CD4-positive, alpha-beta T cell treated with Interleukin-15 for 1 hour (primary cell): Measurements from ENCODE around the gene SIX5.
"Not testable (repeated sequence)": the region's sequence is repeated elsewhere in the genome, so short reads cannot be mapped to it uniquely, and the experiment has no call there.

ENCODE experiments used
- DNase-seq: peaks from one replicate; pipeline ENCODE4 v3.0.0-alpha.2; 2020

The SIX5 gene

DNA sequence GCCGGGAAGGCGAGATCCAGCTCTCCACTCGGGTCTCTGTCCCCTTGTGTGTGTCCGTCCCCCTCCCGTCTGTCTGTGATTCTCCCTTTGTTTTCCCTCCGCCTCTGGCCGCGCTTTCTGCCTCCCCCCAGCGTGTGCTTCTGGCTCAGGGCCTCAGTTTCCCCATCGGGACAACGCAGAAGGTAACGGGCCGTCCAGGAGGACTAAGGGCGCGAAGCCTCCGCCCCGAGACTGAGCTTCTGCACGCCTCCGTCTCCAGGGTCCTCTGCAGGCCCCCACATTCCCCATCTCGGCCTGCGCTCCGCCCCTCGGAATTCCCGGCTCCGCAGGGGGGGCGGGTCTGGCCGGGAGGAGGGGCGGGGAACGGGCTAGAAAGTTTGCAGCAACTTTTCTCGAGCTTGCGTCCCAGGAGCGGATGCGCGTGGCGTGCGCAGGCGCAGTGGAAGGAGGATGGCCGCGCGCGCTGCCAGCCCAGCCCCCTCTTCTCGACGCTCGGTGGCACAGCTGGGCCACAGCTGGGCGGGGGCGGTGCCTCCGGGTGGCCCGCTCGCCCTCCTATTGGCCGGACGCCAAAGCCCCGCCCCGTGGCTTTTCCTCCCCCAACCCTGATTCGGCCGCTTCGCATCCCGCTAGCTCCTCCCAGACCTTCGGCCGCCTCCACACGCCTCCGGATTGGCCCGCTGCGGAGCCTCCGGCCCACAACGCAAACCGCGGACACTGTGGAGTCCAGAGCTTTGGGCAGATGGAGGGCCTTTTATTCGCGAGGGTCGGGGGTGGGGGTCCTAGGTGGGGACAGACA is at the start of gene SIX5:
TSS of gene SIX5 (minus strand) at position 269 of the 799 bp plus-strand sequence. CDS start 408 bp downstream, outside the sequence.
- DNase-seq = peak; percentile 96

DNA sequence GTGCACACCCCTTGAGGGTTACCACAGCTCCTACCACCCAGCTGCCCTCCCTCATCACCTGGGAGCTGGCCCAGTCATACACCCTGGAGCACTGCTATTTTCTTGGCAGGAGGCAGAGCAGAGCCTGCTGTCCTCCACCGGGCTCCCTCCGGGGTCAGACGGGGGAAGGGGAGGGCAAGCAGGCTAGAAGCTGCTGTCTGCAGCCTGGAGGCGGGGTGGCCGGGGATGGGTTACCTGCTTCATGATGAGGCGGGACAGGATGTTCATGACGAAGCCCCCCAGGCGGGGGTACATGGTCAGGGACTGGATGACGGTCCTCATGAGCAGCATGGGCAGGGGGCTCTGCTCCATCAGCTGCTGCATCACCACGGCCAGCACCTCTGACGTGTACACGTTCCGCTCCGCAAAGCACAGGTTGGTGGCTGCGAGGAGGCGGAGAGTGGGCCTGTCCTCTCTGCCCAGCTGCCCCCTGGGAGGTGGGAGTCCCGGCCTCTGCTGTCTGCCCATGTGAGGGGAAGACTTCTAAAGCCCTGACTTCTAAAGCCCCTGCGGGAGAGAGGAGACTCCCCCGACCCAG is 48.8 kb upstream of the SIX5 start:
- no peak for DNase-seq

DNA sequence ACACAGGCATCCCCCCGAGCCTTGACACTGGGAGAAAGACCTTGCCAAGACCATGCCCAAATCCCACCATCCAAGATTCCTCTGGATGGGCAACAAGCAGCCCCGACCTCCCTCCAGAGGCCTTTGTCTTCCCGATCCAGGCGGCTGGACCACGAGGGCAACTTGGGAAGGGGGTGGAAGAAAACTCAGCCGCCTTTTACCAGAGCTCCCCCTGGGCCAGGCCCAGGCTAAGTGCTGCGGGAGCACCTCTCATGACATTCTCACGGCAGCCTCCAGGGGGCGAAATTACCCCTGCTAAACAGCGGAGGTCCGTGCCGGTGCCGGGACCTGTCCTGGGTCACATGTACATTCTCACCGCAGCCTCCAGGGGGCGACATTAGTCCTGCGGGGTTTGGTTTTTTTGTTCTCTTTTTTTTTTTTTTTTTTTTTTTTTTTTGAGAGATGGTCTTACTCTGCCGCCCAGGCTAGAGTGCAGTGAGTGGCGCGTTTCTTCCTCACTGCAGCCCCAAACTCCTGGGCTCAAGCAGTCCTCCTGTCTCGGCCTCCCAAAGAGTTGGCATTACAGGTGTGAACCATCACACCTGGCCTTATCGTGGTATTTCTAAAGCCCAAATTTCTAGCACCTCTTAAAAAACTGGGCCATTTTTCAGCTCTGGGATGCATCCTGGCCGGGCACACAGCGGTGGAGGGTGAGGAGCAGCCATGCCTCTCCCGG is 48.1 kb upstream of the SIX5 start:
- DNase-seq = peak; percentile 95

DNA sequence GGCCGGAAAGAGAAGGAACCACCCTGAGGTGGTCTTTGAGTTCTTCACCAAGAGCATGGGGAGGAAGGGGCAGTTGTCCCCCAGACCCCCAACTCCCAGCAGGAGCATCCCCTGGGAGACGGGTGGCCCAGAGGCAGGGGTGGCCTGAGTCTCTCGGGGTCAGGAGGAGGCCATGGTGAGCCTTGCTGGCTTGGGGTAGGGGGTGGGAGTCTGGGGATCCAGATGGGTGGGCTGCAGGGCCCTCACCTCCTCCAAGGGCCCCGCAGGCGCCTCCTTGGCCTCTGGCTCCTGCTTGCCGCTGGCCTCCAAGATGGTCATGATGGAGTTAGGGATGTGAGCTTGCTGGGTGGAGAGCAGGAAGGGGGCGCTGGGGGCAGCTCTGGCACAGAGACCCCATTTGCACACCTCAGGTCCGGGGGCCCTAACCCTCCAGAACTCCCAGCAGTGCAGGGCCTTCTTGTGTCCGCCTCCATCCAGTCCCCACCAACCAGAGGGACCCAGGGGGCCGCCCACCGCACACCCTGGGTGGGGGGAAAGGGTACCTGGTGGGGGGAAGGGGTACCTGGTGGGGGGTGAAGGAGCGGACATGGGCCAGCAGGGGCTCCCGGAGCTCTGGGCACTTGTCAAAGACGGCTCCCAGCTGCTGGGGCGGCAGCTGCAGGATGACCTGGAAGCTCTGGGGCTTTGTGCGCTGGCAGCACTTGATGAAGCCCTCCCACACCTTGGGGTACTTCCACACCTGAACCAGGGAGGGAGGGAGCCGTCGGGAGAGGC is 47.4 kb upstream of the SIX5 start:
- no peak for DNase-seq

DNA sequence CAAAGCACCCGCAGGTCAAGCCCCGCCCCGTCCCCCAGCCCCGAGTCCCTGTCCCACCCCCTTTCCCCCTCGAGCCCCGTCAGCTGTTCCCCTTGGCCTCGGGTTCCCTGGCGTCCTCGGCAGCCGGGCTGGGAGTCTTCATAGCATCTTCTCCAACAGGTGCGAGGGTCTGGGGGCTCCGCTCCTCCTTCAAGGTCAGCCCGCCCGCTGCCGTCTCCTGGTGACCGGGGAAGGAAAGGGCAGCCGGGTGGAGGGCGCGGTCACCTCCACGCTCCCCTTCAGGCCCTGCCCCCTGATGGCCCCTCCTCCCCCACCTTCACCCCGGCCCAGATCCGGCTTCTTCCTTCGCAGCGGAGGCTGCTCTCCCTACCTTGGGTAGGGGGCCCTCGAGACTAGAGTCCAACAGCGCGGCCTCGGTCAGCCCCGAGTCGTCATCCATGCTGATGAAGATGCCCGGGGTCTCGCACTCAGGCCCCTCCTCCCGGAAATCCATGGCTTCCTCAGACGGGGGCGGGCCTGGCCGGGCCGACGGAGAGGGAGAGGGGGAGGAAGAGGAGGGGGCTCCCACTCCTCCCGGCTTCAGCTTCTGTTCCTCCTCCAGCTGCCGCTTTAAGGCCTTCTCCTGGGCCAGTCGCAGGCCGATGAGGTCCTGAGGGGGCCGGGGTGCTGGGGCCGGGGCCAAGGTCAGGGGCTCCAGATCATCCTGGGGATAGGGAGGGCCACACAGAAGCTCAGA is 46.6 kb upstream of the SIX5 start:
- no peak for DNase-seq

DNA sequence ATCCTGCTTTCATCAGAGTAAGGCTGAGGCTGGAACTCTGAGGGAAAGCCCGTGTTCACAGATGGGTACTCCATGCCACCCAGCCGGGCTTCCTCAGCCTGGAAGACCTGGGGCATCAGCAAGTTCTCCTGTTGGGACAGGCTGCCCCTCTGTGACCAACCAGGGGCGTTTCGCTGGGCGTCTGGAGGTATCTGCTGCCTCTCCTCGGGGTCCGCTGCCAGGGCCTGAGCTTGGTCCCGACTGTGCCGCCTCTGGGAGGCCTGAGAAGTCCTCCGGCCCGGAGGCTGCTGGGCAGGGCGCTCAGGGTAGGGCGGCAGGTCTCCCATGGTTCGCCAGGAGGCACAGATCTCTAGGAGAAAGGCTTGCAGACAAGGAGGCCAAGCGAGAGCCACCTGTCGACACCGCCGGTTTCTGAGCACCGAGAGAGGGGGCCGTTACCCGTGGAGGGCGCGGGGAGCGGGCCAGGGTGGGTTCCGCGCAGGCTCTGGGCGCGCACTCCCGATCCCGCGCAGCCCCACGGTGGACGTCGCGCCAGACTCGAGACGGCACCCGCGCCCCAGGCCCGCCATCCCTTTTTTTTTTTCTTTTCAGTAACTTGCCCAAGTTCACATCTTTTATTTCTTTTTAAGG is 45.9 kb upstream of the SIX5 start, which contains the start of gene RSPH6A:
TSS of gene RSPH6A (minus strand) at position 458 of the 630 bp plus-strand sequence. CDS start at position 326, 132 bp downstream.
- no peak for DNase-seq

DNA sequence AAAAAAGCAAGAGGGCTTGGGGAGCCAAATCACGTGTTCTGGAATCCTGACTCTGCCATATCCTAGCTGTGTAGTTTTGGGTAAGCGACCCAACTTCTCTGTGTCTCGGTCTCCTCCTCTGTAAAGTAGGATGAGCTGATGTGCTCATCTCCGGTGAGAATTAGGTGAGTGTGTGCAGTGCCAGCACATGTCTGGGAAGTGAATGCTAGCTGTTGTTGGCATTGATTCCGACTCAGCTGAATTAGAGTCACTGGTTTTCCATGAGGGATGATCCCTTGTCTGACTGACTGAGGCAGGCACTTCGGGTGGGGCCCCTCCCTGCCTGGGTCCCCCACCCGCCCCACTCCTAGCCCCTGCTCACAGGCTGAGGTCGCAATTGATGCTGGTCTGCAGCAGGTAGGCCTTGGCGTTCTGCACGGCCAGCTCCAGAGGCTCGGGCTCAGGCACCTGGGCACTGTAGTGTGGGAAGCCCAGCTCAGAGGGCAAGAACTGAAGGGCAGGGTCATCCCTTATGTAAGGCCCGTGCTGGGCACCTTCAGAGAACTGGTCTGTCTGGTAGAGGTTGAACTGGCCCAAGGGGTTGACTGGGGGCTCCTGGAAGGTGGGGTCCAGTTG is 45.2 kb upstream of the SIX5 start:
- no peak for DNase-seq

DNA sequence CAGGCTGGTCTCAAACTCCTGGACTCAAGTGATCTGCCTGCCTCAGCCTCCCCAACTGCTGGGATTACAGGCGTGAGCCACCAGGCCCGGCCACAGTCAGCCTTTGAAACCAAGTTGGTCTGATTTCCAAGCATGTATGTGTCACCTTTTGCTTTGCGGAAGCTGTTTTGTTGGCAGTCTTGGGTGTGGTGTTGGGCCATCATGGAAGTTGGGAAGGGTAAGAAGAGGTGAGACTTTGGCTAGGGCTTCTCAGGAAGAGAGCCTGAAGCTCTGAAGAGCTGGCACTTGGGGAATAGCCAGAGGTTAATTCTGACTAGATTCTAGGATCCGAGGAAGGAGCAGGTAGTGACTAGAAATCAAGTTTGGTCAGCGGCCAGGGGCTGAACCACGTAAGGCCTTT is 43.2 kb upstream of the SIX5 start:
- DNase-seq = no peak

DNA sequence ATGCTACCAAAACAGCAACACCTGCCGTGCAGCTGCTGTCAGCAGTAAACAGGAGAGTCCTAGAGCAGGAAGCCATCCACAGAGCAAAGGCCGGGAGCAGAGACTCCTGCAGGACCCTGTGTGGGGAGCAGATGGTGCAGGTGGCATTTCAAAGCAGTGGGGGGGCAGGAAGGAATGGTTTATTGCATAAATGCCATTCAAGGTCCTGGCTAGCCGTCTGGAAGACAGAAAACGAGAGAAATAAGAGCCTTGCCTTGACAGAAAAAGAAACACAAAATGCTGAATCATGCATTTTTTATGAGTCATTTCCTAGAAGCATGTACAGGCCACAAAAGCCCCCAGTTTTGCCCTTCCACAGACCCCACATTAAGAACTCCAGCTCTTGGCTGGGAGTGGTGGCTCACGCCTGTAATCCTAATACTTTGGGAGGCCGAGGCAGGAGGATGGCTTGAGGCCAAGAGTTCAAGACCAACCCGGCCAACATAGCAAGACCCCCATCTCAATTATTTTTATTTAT is 40.6 kb upstream of the SIX5 start:
- no peak for DNase-seq

DNA sequence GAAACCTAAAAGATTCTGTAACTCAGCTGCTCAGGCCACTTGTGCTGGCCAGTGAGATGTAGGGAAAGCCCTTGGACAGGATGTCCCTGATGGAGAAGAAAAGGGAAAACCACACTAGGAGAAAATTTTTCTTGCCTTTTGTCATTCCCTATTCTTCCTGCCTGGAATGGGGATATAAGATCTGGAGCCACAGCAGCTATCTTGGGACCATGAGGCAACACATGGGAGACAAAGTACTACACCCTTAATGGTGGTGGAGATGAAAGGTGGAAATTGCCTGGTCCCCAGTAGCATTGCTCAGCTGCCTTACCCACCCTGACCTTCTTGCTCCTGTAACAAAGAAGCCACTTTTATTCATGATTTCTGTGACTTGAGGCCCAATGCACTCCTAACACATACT is 36.7 kb upstream of the SIX5 start:
- no peak for DNase-seq

DNA sequence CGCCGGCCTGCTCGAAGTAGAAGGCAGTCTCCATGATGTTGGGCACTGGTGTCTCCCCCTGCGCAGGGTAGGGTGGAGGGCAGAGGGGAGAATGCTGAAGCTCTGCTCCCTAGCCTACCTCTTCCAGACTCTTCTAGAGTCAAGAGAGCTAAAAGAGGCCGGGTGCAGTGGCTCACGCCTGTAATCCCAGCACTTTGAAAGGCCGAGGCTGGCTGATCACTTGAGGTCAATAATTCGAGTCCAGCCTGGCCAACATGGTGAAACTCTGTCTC is 35.8 kb upstream of the SIX5 start:
- DNase-seq = no peak

DNA sequence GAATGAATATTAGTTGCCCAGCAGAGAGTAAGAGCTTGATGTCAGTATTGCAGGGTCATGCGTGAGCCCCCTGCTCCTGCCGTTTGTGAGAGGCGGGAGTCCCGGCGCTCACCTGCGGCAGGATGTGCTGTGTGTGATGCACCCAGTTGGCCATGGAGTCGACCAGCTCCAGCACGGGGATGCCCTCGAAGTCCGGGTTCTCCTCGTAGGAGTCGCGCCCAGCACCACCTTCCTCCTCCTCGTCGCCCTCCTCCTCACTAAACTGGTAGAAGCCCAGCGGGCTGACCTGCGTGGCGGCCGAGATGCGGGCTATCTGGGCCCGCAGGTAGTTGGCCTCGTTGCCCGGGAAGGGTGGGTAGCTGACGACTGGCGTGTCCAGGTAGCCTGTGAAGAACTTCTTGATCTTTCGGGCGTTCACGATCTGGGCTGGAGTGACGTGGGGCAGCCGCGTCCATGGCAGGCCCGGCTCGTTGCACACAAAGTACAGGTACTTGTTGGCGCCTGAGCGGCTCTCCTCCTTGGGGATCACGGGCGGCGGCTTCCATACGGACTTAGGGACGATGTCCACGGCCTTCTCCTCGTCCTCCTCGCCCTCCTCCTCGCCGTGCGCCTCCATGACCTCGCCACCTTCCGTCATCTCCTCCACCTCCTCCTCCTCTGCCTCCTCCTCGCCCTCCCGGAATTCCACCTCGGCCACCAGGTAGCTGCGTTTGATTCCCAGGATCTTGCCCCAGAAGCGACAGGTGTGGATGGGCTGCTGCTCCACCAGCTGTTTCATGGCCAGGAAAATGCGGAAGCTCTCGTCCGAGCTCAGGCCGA is 35.3 kb upstream of the SIX5 start:
- no peak for DNase-seq

DNA sequence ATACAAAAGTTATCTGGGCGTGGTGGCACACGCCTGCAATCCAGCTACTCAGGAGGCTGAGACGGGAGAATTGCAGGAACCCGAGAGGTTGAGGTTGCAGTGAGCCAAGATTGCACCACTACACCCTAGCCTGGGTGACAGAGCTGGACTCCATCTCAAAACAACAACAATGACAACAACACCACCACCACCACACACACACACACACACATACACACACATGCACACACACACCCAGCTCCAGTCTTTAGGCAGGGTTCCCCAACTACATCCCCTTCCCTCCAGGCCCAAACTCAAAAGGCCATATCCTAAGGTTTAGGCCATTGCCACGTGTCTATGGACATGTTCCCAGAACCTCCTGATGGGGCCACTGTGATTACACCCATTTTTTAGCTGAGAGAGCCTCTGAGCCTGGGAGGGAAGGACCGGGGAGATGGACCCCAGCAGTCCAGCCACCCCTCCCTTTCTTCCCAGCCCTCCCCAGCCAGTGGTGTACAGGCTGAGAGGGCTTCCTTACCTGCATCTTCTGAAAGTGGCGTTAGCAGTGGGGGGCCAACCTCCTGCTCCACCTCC is 32.6 kb upstream of the SIX5 start:
- no peak for DNase-seq

DNA sequence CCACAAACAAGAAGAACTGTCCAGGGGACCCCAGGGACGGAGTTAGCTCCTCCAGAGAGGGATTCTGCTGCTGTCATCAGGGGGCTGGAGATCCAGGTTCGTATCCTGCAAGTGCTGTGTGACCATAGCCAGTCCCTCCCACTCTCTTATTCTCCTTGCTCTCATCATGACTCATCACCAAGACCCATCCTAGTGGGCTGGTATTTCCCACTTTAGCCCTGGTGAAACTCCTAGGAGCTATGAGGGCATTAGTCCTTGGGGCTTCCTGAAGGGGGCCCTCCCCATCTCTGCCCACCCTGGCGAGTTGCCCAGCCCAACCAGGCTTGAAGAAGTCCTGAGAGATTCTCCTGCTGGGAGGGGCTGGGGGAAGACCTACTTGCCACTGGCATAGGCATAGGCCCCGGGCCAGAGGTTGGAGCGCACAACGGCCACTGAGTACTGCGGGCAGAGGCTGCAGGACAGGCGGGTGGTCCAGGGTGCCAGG is 31.1 kb upstream of the SIX5 start:
- DNase-seq = no peak

DNA sequence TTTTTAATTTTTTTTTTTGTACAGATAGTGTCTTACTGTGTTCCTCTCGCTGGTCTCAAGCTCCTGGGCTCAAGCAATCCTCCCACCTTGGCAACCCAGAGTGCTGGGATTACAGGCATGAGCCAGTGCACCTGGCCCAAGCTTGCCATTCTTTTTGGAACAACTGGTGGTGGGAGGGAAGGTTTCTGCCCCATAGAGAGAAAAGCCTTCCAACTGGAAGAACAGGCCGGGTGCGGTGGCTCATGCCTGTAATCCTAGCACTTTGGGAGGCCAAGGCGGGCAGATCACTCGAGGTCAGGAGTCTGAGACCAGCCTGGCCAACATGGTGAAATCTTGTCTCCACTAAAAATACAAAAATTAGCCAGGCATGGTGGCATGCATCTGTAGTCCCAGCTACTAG is 30.5 kb upstream of the SIX5 start:
- not testable (repeated sequence) for DNase-seq

DNA sequence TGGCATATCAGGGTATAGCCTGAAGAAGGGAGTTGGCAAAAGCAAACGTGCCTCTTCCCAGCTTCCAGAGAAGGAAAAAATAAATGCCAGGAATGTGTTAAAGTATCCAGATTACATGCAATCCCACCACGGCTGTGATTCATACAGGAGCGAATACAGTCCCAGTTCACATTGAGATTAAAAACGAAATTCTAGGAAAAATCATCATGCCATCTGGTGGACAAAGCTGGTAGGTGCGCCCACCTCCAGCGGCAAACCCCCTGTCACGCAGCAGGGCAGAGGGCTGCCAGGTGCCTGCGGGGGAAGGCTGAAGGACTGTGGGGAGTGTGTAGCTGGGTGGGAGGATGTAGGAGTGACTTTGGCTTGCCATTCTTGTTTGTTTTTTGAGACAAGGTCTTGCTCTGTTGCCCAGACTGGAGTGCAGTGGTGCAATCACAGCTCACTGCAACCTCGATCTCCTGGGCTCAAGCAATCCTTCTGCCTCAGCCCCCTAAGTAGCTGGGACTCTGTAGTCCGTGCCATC is 30.0 kb upstream of the SIX5 start:
- peak; percentile 51 for DNase-seq

DNA sequence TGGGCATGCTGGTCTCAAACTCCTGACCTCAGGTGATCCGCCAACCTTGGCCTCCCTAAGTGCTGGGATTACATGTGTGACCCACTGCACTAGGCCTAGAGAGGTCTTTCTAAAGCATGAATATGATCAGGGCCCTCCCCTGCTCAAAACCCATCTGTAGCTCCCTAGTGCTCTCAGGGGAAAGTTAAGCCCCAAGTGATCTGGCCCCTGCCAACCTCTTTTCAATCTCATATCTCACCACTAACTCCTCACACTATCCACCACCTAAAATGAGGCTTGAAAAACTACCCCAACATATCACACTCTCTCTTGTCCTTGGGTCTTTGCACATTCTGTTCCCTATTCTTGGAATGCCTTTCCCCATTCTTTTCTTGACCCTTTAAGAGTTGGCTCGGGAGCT is 25.6 kb upstream of the SIX5 start:
- DNase-seq = no peak

DNA sequence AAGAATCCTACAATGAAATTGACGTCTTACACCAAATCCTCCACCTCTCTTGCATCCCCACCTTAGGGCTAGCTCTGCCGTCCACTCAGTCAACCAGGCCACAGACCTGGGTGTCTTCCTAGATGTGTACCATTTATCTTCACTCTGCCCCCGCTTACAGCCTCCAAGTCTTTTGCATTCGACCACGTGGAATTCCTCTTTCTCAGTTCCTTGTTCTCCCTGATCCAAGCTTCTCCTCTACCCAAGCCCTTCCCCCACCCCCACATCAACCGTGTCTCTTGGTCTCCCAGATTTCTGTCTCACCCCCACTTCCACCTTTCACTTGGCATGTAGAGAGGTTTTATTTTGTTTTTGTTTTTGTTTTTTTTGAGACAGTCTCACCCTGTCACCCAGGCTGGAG is 24.8 kb upstream of the SIX5 start:
- DNase-seq = no peak

DNA sequence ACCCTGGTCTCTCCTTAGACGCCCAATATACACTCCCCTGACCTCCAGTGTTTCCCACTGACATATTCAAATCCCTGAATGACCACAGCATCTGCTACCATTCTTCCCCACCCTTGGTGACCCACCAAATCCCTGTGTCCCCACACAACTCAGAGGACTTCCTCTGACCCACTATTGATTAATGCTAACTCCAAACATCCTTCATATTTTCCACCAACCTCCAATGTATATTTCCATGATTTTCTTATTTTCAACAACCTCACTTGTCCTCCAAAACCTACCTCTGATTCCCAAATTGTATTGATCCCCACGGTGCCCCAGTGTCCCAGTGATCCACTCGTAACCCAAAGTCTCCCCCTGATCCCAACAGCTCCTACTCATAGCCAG is 24.1 kb upstream of the SIX5 start:
- DNase-seq = no peak
